DMS114 treated with DMSO at 0.1 percent for 48 hours (cell line): Measurements from ENCODE around the gene TMEM63C.
"Not testable (repeated sequence)": the region's sequence is repeated elsewhere in the genome, so short reads cannot be mapped to it uniquely, and the experiment has no call there.

Experiments
- DNase-seq: peaks from one replicate; lab custom pipeline; 2025; ENCODE audit not compliant: unreplicated experiment; lab: John Stamatoyannopoulos, UW

Gene TMEM63C

DNA sequence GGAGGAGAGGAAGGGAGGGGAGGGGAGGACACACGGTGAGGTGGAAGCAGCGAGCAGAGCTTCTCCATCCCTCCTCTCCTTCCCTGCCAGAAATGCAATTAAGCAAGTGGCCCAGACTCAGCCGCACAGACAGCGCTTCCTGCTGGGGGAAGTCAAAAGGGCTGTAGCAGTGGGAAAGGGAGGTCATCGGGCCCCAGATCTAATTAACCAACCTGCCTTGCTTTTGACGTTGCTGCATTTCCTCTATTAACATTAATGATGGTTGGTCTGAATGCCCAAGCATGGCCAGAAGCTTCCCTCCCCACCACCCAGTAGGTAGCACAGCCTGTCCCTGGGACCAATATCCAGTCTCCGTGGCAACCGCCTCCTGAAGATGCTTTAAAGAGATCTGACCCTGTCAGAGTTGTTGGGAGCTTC, 94.0 kb downstream of the TMEM63C start:
- DNase-seq, result no peak

DNA sequence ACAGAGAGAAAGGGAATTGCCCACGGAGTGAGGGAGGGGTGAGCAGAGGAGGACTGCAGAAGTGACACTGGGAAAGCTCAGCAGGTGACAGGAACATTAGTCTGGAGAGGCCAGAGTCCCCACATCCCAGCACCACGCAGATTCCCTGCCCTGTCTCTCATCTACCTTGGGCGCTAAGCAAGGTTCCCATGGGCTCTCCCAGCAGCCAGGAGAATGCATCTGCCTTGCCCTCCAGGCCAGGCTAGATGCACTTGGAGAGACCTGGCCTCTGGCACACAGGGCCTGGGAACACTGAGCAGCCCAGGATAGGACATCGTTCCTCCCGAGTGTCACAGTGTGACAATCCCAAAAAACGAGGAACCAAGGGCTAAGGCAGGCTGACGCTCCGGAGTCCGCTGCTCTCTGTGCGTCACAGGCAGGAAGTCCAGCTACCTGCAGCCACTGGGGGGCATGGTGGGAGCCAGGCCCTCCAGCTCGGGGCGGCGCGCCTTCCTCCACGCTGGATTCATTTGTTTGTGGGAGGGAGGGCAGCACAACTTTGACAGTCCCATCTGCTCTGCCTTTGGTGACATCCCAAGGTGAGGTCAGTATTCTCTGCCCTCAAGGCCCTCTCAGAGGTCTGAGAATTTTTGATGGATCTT, 94.8 kb downstream of the TMEM63C start:
- no peak for DNase-seq

DNA sequence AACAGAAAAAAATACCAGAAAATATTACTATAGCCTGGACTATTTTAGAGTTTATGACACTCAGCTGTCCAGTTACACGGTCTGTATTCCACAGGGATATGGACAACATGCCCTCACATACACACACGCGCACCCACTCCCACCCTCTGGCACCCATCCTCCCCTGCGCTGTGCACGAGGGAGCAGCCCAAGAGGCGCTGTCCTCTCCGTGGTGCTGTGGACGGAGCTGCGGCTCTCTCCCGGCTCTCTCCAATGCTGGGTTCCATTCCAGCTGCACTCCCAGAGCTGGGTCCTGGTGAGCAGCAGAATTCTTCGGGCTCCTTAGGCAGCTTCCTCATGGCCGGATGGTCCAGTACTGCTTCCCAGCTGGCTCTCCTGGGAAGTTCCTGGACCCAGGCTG, 95.4 kb downstream of the TMEM63C start:
- DNase-seq, result no peak

DNA sequence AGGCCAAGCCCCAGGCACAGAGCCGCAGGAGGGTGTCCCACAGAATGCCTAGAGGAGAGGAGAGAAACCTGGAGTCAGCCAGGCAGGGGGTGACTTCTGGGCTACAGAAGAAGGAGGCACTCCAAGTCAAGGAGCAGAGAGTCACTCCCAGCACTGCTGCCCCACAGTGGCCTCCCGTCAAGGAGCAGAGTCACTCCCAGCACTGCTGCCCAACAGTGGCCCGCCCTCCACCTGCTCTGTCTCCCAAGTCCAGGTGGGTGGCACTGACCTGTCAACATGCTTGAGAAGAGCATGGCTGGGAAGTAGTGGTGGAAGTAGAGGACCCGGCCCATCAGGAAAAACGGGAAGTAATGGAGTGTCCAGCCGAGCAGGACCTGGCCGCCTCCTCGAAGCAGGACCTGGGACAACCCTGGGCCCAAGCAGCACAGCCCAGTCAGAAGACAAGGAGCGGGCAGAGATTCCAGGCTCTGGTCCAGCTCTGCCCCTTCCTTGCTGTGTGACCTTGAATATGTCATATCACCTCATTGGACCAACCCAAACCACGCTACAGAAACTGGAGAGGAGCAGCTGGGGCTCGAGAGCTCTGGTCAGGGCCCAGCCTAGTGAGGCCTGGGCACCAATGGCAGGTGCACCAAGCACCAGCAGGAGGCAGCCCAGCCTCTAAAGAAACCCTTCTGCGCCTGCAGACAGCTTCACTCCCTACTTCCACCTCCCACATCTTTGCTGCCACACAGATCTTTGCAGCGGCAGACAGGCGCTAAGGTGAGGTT, 97.0 kb downstream of the TMEM63C start:
- DNase-seq, result no peak

DNA sequence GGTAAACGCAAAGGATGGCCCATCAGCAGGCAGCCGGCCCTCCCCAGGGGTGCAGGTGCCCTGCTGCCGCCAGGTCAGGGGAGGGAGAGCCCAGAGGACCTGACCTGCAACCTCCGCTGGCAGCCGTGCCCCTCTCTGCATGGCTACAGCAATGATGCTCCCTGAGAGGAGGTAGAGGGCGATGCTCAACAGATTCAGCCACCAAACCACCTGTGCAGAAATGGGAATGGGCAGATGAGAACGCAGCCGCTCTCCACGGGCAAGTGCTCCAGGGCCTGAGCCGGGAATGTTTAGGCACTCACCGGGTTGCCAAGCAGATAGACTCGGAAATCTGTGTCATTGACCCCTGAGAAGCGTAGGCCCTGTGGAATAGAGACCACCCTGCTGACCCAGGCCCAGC, 98.1 kb downstream of the TMEM63C start:
- DNase-seq, result no peak

DNA sequence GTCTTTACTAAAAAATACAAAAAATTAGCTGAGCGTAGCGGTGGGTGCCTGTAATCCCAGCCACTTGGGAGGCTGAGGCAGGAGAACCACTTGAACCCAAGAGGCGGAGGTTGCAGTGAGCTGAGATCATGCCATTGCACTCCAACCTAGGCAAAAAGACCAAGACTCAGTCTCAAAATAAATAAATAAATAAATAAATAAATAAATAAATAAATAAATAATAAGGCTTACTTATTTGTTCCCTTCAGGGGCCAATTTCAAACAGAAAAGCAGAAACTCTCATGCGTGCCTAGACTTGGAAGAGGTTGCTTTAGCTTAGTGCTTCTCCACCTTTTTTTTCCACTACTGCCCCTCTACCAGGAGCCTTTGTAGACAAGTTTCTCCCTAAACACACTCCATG, 99.3 kb downstream of the TMEM63C start:
- not testable (repeated sequence) for DNase-seq

DNA sequence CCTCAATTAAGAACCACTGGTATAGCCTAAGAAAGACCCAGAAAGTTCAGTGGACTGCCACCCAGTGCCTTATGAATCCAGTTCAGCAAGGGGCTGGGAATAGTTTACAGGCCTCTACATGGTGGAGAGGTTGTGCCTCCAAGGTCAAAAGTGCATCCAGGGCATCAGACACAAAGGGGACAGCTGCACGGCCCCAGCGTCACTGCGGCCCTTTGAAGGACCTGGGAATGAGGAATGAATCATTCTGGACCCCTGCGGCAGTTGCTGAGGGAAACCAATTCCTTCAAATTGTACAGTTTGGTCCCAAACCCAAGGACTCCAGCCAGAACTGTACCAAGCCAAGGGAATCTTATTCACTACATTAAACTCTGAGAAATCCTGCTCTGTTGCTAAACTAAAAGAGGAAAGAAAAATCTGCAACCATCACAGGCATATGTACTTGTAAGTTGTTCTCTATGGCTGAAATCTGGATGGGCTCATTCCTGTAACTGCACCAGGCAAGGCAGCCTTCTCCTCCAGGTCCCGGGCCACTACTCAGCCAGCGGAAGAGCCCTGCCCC, 100.3 kb downstream of the TMEM63C start:
- no peak for DNase-seq

DNA sequence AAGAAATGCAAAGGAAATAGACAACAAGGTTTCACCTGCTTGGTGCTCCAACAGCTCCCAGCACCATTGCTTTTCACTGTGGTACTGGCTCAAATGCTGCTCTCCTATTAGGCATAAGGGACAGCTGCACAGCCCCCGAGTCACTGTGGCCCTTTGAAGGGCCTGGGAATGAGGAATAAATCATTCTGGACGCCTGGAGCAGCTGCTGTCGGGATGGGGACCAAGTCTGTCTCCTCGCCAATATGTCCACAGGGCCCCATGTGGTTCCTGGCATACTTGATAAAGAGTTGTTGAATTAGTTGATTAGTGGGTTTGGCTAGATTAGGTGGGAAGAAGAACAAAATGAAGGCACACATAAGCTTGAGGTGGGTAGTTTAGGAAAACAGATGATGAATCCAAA, 102.5 kb downstream of the TMEM63C start:
- DNase-seq, result no peak

DNA sequence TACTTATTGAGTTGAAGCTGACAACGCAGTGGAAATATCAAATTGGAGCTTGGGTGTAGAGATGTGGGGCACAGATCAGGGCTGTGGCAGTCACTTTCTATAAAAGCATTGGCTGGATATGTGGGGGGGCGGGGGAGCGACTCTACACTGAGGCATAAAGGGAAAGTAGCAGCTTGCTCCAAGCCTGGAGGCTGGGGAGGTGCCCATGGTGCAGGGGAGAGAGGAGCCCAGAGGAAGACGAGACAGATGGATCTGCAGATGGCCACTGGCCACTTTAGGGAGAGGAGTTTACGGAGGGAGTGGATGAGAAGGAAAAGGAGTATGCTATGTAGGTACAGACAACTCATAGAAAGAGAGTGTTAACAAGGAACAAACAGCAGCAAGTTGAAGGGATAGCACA, 102.9 kb downstream of the TMEM63C start:
- DNase-seq, result no peak

DNA sequence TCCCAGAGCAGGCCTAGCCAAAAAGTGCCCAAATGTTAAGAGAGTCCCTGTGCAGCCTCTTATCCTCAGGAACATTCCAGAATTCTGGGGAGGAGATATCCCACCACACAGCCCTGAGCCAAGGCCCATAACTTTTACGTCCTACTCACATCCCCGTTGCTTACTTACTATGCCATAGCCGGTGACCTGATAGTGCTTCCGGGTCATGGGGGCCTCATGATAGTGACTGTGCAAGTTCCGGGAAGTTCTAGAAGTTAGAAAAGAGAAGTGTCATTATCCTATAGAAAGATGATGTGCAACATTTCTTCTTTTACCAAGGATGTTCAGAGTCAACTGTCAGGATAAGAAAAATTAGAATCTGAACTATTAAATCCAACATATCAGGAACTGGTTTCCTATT, 105.0 kb downstream of the TMEM63C start:
- DNase-seq, result no peak

DNA sequence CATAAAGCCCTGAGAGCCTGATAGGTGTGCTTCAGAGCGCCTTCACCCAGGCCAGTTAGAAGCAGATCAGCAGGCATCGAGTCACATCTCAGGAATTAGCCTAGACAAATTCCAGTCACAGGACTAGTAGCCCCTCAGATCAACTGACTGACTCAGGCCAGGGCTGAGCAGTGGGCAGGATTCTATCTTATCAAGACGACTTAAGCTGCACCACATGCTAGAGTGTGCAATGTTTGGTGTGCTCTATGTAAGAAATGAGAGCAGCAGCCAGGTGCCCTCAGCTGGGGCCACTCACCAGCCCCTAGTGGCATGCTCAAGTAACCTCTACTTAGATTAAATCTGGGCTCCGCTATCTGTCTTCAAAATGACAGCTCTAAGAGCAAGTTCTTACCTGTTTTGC, 109.1 kb downstream of the TMEM63C start:
- DNase-seq, result no peak

DNA sequence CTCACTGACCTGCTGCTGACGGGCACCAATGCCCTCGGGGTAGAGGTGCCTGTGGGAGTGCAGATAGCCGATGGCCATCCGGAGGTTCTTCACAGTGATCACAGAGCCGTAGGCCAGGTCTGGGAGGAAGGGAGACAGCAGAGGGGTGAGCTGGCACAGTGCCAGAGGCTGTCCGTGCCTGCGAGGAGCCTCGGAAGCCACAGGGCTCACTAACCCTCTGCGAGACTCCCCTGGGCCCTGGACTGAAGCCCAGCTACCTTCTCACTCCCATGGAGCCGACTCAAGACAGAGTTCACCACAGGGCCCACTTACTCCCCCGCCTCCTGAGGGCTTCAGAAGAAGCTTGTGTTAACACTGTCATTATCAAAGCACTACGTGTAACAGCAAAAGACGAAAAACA, 114.6 kb downstream of the TMEM63C start:
- DNase-seq, result no peak

DNA sequence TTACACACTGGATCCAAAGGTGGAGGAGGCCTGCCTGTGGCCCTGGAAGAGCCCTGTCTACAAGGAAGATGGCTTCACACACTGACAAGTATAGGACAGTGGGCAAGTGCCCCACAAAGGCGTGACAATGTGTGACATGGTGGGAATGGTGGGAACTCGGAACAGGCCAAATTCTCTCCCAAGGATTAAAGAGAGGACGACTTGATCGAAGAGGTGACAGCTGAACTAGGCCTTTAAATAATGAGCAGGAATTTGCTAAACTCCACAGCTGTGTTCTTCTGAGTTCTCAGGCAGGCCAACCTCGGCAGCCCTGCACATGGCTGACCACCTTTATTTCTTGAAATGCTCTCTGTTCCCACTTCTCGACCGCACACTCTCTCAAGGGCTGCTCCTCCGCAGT, 115.3 kb downstream of the TMEM63C start:
- no peak for DNase-seq

DNA sequence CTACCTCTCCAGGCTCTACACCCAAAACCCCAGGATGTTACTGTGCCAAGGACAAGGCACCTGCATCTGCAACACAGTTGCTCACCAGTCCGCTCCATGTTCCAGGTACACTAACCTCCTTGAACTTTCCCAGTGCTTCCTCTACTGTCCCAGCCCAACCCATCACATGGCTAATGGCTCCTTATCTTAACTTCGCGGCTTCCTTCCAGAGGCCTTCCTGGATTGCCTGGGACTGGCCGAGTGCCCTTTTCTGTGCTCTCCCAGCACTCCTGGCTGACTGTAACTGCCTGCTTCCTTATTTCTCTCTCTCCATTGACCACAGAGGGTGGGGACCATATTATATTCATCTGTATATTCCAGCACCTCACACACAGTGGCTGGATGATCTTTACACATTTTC, 118.2 kb downstream of the TMEM63C start:
- DNase-seq, result no peak

DNA sequence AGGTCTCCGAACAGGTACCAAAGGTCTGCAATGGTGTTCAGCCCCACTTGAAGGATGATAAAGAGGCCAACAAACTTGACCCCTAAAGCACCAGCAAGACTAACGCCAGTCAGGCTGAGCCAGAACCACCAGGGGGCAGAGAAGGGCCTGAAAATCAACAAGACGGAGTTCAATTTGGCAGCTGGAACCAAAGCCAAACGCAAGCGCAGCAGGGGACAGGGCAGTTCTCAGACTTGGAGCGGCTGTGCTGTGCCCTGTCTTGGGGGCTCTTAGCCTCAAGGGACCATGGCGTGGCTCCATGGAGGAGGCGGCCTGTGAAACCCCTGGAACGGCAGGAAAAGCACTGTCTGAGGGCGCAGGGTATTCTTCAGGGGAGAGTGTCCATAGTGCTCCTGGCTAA, 119.5 kb downstream of the TMEM63C start:
- DNase-seq, result peak; percentile 16

DNA sequence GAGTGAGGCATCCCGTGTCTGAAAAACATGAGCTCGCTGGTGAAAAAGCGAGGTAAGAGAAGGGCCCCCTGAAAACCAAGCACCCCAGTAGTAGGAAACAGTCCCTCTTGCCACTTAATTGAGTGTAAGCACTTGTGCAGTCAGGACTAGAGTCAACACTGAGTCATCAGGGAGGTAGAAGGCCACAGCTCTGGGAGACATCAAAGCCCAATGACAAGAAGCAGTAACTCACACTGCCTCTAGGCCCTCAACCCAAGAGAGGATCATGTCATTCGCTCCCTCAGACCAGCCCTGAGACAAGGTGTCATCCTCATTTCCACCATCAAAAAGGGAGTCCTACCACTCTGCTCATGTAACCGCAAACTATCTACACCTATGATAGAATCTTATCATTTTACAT, 121.3 kb downstream of the TMEM63C start:
- DNase-seq, result no peak

DNA sequence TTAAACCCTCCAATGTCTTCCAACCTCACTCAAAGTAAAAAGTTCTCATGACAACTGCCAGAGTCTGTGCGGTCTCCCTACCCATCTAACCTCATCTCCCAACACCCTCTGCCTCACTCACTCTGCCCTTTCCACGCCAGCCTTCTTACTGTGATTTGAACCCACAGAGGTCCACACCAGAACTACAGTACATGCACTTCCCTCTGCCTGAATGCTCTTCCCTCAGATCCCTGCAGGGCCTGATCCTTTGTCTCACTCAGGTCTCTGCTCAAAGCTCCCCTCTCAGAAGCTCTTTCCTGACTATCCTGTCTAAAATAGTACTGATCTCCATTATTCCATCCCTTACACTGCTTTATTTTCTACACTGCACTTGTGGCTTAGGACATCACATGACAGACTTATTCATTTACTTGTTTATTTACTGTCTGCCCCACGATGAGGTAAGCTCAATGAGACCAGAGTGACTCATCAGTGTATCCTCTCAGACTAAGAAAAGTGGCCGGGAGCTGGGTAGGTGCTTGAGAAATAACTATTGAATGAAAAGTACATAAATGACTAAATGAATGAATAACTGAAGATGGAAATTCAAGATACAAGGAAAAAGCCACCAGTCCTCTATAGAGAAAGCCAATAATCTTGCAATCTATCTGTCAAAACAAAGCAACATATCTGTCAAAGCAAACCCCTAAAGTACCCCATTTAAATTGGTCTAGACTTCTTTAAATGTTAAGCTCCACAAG, 122.0 kb downstream of the TMEM63C start:
- no peak for DNase-seq

DNA sequence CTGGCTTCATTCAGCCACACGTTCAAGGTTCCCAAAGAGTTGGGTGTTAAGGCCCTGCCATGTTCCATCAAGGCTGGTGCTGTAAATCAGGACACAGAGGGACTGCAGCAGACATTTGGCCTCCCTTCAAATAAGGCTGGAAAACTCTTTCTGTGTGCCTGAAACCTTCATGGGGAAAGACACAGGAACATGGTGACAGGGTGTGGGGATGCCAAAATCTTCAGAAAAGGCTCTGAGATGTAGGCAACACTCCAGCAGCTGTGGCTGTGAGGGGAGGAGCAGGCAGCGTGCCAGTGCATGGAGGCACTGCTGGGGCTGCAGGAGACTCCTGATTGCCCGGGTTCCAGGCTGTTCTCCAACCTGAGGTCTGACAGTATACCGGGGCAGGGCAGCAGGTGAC, 124.1 kb downstream of the TMEM63C start:
- no peak for DNase-seq

DNA sequence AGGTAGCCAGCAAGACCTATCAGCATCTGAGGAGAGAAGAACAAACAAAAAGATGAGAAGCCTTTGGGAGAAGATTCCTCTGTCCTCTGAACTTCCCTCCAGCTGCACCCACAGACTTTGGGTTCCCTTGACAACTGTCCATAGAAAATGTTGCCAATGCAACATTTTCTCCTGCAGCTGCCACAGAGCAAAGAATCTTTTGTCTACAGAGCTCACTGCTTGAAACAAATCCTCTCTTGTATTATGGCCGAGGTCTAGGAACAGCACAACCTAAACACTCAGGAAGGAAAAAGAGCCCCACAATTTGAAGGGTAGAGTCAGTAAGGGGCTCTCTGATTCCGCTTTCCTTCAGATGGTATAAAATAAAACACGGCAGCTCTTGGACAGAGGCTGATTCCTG, 124.8 kb downstream of the TMEM63C start:
- no peak for DNase-seq

DNA sequence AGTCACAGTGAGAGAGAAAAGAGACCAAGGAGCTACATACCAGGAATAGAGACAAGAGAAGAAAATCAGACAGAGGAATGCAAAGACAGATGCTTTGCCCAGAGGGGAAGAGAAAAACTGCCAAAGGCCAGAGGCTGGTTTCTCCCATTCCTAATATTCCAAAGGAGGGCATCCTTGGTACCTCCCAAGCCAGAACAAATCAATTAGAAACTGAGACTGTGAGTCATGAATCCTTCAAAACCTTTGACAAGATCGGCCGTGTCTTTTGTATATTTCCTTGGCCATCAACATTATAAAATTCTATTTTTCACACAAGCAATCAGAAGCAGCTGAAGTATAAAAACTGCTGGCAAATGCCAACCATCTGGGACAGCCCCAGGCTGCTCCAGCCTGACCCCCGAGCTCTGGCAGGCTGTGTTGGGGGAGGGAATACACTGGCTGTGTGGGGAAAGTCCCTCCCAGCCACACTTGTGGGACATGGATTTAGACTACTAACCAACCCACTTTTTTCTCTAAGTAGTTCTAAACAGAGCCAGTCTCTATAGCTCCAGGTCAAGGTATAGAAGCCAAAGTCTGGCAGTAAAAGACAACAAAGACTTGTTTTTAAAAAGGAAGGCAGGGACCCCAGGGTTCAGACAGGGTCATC, 125.4 kb downstream of the TMEM63C start:
- DNase-seq, result no peak
